ENCODE measurements around the gene CHRNA10. TPM values are rescaled to one million over a fixed set of nuclear protein-coding genes. Genes with fewer than 3 reads are reported as not detected.

The CHRNA10 gene
- total and polyA plus RNA-seq, 2 donors (not counting 1 experiment from before 2014, with no cell fraction given) = 2.1 to 4.0 TPM

DNA sequence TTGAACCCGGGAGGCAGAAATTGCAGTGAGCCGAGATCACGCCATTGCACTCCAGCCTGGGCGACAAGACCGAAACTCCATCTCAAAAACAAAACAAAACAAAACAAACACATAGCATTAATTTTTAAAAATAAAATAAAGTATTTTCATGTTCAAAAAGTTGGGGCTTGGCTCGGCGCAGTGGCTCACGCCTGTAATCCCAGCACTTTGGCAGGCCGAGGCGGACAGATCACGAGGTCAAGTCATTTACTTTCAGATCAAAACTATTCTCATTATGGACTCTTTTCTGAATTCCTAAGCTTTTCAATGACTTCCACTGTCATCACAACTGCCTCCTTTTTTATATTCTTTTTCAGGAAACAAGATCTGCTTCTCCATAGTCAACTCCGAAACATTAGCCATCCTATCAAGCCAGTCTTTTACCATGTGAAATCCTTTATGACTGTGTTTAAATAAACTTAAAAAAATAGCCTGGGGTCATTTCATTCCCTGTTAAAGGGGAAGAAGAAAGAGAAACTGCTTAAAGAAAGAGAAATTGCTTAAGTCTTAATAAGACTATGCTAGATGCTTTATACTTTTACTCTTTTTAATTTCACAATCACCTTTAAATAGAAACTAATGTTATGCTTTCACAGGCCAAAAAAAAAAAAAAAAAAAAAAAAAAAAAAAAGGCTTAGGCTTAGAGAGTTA is 13.1 kb upstream of the CHRNA10 start:
- no peaks in the 10 kb centered on the region for H3K27me3 ChIP-seq (replicated peaks in 1 of 4; ENCODE audit: control extremely low read depth in 1 of 4, control insufficient read depth in 3 of 4, insufficient read depth in 4 of 4, low read length in 3 of 4)
- peaks cover 36 to 76% of the 10 kb centered on the region in 2 experiments for H3K36me3 ChIP-seq (replicated peaks in 1 of 2; ENCODE audit: control extremely low read depth in 1 of 2, control insufficient read depth in 1 of 2, extremely low read depth in 1 of 2, insufficient read depth in 2 of 2, low read length in 1 of 2)
- TF ChIP-seq CTCF (IDR thresholded peaks at IDR 0.05) (no peak), EZH2 (IDR thresholded peaks at IDR 0.05; ENCODE audit: borderline replicate concordance, insufficient read depth, low read depth, low read length, poor library complexity, severe bottlenecking) (no peak)
- H3K27ac ChIP-seq (ENCODE audit: low read length in 2 of 2) = no peak overlapping the region
- intact Hi-C loops (cut with micrococcal nuclease) = no loop called here
- no peak overlapping the region for H3K4me2 ChIP-seq (replicated peaks; ENCODE audit: low read depth, low read length, poor library complexity, severe bottlenecking)
- no peaks in the 10 kb centered on the region for H3K79me2 ChIP-seq (ENCODE audit: control insufficient read depth, insufficient read depth, low read length)
- Mint-ChIP-seq H3K9me3 (ENCODE audit: insufficient read depth) (no peaks in the 10 kb centered on the region), H3K4me3 (no peak overlapping the region), H3K27me3 (no peaks in the 10 kb centered on the region), H3K27ac (no peak overlapping the region), H3K4me1 (no peaks in the 10 kb centered on the region)
- ChIA-PET POLR2A (no interaction called here), CTCF (interaction anchor here (1.1 kb wide), 1 partner anchor 15 kb away, joined by 3 read pairs; no protein-coding TSS in a partner anchor)
- over 99% methylated on average over 6 of the region's 12 CpGs for WGBS (ENCODE audit: insufficient coverage)
- no peaks in the 10 kb centered on the region for H4K20me1 ChIP-seq (ENCODE audit: control insufficient read depth, insufficient read depth, low read length, poor library complexity, severe bottlenecking)
- no peaks in the 10 kb centered on the region for H3K4me1 ChIP-seq (ENCODE audit: control insufficient read depth in 2 of 2, insufficient read depth in 2 of 2, low read length in 2 of 2)
- no peak overlapping the region for H3K4me3 ChIP-seq (ENCODE audit: control extremely low read depth in 1 of 5, extremely low read depth in 1 of 5, insufficient read depth in 1 of 5, low read depth in 2 of 5, low read length in 4 of 5)
- H3K9ac ChIP-seq (ENCODE audit: low read length) = no peak overlapping the region
- no peak for DNase-seq
- no peak overlapping the region for H2AFZ ChIP-seq (ENCODE audit: insufficient read depth, low read depth, low read length, poor library complexity, severe bottlenecking)
- no peaks in the 10 kb centered on the region for H3K9me3 ChIP-seq (ENCODE audit: control extremely low read depth in 1 of 3, control insufficient read depth in 2 of 3, insufficient read depth in 1 of 3, low read length in 2 of 3)
- ATAC-seq (ENCODE audit: low read depth) = no peak

GRCh38 chr11:3683039-3683438 is 11.9 kb upstream of the CHRNA10 start:
- no peak overlapping the region for H3K9ac ChIP-seq (ENCODE audit: low read length)
- no peak overlapping the region for H3K4me2 ChIP-seq (replicated peaks; ENCODE audit: low read depth, low read length, poor library complexity, severe bottlenecking)
- H3K79me2 ChIP-seq (ENCODE audit: control insufficient read depth, insufficient read depth, low read length) = no peaks in the 10 kb centered on the region
- DNase-seq (no peak), ATAC-seq (ENCODE audit: low read depth) (no peak)
- Mint-ChIP-seq H3K27ac (no peak overlapping the region), H3K4me3 (no peak overlapping the region), H3K4me1 (no peaks in the 10 kb centered on the region), H3K27me3 (no peaks in the 10 kb centered on the region), H3K9me3 (ENCODE audit: insufficient read depth) (no peaks in the 10 kb centered on the region)
- WGBS (ENCODE audit: insufficient coverage) = 96% methylated on average over 7 of the region's 9 CpGs
- H3K36me3 ChIP-seq (replicated peaks in 1 of 2; ENCODE audit: control extremely low read depth in 1 of 2, control insufficient read depth in 1 of 2, extremely low read depth in 1 of 2, insufficient read depth in 2 of 2, low read length in 1 of 2) = peaks cover 44 to 84% of the 10 kb centered on the region in 2 experiments
- no peaks in the 10 kb centered on the region for H3K27me3 ChIP-seq (replicated peaks in 1 of 4; ENCODE audit: control extremely low read depth in 1 of 4, control insufficient read depth in 3 of 4, insufficient read depth in 4 of 4, low read length in 3 of 4)
- no peaks in the 10 kb centered on the region for H3K9me3 ChIP-seq (ENCODE audit: control extremely low read depth in 1 of 3, control insufficient read depth in 2 of 3, insufficient read depth in 1 of 3, low read length in 2 of 3)
- no peak overlapping the region for H3K27ac ChIP-seq (ENCODE audit: low read length in 2 of 2)
- H2AFZ ChIP-seq (ENCODE audit: insufficient read depth, low read depth, low read length, poor library complexity, severe bottlenecking) = no peak overlapping the region
- ChIA-PET POLR2A (no interaction called here), CTCF (no interaction called here)
- no peaks in the 10 kb centered on the region for H4K20me1 ChIP-seq (ENCODE audit: control insufficient read depth, insufficient read depth, low read length, poor library complexity, severe bottlenecking)
- intact Hi-C loops (cut with micrococcal nuclease) = no loop called here
- TF ChIP-seq EZH2 (IDR thresholded peaks at IDR 0.05; ENCODE audit: borderline replicate concordance, insufficient read depth, low read depth, low read length, poor library complexity, severe bottlenecking) (no peak), CTCF (IDR thresholded peaks at IDR 0.05) (no peak)
- no peak overlapping the region for H3K4me3 ChIP-seq (ENCODE audit: control extremely low read depth in 1 of 5, extremely low read depth in 1 of 5, insufficient read depth in 1 of 5, low read depth in 2 of 5, low read length in 4 of 5)
- H3K4me1 ChIP-seq (ENCODE audit: control insufficient read depth in 2 of 2, insufficient read depth in 2 of 2, low read length in 2 of 2) = no peaks in the 10 kb centered on the region

Data from B cell (primary cell).